Stimulated activated CD4-positive, alpha-beta T cell treated with anti-CD3 and anti-CD28 coated beads, Interleukin-2, amount 100 ng/mL, for 4 hours (primary cell): ENCODE results near the gene STIP1.

Experiments used
- DNase-seq: peaks from one replicate; pipeline ENCODE4 v3.0.0-alpha.2; 2020; ENCODE audit warnings: low read depth

STIP1 gene

GRCh38 chr11:64198511-64198910 lies 12.5 kb downstream of the STIP1 start:
- DNase-seq = no peak

GRCh38 chr11:64201543-64201942 lies 15.6 kb downstream of the STIP1 start:
- no peak for DNase-seq

DNA sequence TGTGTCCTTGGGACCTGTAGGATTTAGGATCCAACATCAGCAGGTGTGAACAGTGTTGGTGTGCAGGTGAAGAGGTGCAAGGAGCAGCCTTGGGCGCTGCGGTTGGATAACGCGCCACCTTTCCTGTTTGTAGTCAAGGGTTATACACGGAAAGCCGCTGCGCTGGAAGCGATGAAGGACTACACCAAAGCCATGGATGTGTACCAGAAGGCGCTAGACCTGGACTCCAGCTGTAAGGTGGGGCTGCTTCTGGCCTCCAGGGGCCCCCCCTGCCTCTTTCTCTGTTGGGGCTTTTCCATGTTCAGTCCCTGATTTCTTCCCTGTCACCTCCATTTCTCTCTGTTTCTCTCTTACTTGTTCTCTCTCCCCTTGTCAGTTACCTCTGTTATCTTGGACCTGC lies 17.0 kb downstream of the STIP1 start:
- no peak for DNase-seq

- DNase-seq = no peak
These were observed 17.6 kb downstream of the STIP1 start for GRCh38 chr11:64203421-64204079.

DNA sequence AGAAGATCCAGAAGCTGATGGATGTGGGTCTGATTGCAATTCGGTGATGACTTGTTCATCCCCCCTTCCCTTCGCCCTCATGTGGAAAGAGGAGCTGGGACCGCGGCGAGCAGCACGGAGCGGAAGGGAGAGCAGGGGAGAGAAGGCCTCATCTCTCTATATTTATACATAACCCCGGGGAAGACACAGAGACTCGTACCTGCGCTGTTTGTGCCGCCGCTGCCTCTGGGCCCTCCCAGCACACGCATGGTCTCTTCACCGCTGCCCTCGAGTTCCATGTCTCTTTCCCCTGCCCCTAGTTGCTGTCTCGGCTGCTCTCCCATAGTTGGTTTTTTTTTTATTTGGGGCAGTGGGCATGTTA lies 18.1 kb downstream of the STIP1 start:
- DNase-seq = no peak

GRCh38 chr11:64204464-64204989 lies 18.6 kb downstream of the STIP1 start:
- peak; percentile 74 for DNase-seq

- DNase-seq = peak; percentile 73
These were observed 20.7 kb downstream of the STIP1 start, which contains the start of gene FERMT3 for GRCh38 chr11:64206457-64207255. FERMT3 (plus strand) TSS chr11:64206721; CDS start chr11:64207365, 644 bp downstream.

DNA sequence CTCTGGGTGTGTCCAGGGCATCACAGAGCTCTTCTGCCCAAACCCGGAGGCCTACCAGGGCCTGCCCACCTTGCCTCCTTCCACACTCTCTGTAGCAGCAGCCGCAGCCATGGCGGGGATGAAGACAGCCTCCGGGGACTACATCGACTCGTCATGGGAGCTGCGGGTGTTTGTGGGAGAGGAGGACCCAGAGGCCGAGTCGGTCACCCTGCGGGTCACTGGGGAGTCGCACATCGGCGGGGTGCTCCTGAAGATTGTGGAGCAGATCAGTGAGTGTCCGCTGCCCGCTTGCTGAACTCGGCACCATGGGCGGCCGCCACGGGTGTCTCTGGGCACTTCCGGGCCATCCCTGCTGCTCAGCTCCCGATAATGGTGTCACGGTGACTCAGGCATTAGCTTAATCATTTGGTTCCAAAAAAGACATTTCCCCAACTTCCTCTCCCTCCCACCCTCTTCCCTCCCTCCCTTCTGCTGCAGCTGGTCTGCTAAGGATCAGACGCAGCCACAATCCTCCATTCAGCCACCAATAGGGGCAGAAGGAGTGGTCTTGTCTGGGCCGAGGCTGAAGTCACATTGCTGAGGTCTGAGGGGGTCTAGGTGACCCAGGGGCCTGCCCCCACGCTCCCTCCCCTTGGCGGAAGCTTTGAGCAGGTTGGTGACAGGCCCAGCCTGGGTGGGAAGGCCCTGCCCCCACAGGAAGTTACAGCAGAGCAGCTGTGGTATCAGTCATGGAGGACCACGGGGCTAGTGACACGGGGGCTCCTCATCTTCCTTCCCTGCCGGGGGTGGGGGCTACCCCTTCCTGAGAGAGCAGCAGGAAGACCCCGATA lies 21.5 kb downstream of the STIP1 start:
- DNase-seq = peak; percentile 82

DNA sequence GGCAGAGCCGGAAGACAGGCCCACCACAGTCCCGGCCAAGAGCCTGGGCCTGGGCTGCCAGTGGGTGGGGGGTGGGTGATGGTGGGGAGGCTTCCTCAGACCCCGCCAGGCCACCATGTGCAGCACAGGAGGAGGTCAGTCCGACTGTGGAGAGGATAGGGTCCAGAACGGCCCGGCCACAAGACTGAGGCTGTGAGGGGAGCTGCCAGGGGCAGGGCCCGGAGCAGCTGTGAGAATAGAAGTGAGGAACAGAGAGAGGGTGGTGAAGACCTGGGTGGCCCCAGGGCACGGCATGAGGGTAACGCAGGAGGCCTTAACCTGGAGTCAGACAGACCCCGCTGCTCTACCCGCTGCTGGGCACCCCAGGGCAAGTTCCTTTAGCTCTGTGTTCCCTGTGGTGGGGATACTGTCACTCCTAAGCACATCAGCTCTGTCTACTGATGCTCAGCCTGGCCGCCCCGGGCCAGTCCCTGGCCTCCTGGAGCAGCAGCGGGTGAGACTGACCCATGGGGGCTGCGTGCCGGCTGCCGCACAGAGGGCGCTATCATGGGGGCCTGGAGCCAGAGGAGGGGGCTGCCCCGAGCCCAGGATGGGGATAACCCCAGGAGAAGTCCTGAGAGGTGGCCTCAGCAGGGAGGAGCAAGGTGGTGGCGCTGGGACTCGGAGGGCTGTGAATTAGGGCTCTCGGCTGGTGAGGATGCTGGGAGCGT lies 22.3 kb downstream of the STIP1 start:
- no peak for DNase-seq

DNA sequence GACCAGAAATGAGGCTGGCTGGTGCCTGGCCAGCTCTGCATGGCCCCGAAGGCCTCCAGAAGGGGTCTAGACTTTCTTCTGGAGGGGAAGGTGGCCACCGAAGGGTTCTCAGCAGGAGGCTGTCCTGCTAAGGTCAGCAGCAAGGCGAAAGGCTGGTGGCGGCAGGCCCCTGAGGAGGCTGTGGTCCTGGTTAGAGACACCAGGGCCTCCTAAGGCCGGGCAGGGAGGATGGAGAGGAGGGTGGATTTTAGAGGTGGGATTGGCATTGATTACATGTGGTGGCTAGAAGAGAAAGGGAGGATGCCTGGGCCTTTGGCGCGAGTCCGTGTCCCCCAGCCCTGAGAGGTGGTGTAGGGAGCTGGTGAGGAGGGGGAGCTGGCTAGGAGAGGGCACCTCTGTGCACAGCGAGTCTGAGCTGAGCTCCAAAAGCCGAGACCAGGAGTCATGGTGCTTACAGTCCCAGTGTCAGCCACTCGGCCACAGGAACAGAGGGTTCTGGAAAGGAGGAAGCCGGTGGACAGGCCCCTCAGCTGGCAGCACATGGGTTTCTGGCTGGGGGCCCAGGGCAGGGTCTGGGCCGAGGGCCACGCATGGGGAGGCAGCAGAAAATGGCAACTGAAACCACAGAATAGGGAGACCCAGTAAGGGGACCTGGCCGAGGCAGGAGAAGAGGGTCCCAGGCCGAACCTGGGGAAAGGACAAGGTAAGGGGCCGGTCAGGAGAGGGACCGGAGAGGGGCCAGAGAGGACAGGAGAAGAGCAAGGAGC lies 23.0 kb downstream of the STIP1 start:
- DNase-seq = no peak

DNA sequence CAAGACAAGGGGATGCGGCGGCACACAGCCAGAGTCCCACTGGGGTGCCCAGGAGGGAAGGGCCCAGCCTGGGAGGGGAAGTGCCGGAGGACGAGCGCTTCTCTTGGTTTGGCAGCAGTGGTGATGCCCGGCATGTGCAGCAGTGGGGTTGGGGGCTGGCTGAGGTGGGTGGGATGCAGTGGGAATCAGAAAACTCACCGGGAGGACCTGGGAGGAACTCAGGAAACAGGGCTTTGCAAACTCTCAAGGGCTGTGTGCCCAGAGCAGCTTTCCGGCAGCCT lies 23.5 kb downstream of the STIP1 start:
- DNase-seq = no peak

DNA sequence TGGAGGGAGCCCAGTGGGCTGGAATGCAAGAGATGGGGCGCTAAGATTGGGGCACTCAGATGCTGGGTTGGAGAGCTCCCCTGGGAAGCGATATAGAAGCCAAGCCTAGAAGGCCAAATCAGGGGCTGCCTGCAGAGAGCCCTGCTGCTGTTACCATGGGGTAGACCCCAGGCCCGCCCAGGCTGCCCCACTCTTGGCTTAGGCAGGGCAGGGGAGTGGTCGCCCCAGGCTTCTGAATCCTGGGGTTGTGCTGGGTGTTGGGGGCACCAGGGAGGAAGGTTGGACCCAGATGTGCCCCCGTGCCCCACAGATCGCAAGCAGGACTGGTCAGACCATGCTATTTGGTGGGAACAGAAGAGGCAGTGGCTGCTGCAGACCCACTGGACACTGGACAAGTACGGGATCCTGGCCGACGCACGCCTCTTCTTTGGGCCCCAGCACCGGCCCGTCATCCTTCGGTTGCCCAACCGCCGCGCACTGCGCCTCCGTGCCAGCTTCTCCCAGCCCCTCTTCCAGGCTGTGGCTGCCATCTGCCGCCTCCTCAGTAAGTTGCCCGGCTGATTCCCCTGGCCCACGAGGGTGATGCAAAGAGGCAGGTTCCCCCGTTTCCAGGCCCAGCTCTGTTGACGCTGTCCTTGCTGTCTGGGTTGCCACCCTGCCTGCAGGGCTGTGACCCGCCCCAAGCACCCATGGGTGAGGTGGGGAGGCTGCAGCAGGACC lies 24.5 kb downstream of the STIP1 start:
- DNase-seq = no peak

- DNase-seq = no peak
These were observed 25.4 kb downstream of the STIP1 start for GRCh38 chr11:64211181-64211872.

DNA sequence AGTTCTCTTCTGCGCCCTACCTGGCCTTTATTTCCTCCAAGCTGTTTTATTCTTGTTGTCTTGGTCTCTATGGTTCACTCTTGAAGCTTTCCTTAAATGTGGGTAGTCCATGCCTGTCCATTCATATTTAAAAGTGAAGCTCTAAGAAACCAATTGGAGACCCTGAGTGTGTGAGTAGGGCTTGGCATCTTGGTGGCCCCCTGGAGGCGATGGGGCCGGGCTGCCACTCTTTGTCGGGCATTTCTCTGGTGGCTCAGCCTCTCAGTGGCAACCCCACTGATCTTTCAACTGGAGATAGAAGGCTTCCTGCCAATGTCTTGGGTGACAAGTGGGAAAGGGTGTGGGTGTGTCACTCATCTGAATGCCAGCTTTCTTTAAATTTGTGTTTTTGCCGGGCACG lies 30.9 kb downstream of the STIP1 start:
- DNase-seq = no peak

DNA sequence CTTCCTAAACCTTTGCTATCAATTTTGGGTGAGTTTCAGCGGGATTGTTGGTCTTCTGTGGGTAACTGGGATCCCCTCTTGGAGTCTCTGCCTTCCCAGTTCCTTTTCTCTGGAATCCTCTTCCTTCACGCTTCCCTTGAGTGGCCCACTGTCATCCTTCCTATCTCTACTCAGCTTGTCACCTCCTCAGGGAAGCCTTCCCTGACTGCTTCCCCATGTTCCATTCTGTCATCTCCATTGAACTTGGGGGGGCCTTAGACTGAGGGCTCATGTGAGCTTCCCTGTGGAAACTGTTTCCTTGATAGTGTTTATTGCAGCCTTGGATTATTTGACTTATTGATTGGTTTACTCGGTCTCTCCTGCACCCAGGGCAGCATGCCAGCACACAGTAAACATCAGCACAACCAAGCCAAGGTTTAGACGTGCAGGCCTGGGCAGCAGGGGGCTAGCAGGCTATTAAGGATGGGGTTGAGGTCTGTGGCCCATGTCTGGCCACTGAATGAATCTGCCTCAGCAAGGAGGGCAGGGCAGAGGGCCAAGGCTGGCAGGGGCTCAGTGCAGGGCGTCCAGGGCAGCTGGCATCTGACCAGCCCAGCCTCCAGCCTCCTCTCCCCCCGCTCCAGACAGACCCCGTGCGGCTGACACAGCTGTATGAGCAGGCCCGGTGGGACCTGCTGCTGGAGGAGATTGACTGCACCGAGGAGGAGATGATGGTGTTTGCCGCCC lies 32.8 kb downstream of the STIP1 start:
- no peak for DNase-seq

DNA sequence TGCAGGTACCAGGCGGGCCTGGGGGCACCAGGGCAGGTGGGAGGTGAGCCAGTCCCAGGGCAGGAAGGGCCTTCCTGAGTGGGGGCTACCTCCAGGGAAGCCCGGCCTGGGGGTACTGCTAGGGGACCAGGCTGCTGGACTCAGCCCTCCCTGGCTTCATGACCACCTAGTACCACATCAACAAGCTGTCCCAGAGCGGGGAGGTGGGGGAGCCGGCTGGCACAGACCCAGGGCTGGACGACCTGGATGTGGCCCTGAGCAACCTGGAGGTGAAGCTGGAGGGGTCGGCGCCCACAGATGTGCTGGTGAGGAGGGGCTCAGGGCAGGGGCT lies 33.3 kb downstream of the STIP1 start:
- DNase-seq = no peak

DNA sequence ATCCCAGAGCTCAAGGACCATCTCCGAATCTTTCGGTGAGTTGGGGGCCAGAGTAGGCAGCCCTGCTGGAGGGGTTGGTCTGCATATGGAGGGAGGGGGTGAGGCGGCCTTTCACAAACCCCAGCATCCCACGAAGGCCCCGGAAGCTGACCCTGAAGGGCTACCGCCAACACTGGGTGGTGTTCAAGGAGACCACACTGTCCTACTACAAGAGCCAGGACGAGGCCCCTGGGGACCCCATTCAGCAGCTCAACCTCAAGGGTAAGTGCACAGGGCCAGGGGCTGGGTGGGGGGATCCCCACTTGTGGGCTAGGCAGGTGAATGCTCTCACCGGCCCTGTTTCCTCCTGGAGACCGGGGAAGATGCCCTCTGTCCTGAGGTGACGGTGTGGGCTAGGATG lies 33.8 kb downstream of the STIP1 start:
- no peak for DNase-seq

GRCh38 chr11:64220271-64220670 lies 34.3 kb downstream of the STIP1 start:
- DNase-seq = no peak

DNA sequence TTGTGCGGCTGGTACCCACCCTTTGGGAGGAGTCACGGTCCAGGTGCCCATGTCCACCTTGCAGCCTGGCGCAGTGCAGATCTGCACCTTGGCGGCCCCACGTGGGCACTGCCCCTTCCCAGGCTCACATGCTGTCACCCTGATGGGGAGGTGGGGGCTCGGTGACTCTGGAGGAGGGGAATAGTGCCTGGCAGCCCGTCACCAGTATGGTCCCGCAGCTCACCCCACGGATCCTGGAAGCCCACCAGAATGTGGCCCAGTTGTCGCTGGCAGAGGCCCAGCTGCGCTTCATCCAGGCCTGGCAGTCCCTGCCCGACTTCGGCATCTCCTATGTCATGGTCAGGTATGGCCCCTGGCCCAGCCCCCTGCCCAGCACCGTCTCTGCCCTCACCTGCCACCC lies 34.8 kb downstream of the STIP1 start:
- no peak for DNase-seq

DNA sequence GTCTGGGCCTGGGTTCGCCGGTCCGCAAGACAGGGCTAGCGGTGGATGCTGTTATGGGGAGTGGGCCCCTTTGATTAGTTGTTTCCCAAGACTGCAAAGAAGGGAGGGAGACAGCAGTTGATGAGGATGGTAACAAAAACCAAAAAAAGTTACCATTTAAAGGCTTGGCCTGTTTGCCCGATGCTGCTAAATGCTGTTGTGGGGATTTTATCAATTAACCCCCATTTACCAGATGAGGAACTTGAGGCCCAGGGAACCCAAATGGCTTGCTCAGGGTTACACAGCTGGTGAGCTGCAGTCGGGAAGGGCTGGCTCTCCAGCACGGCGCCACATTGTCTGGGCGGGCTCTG lies 36.7 kb downstream of the STIP1 start:
- no peak for DNase-seq
